ENCODE results near the gene PIP4K2C.
"Not testable (repeated sequence)": the region's sequence is repeated elsewhere in the genome, so short reads cannot be mapped to it uniquely, and the experiment has no call there.

Gene PIP4K2C

DNA sequence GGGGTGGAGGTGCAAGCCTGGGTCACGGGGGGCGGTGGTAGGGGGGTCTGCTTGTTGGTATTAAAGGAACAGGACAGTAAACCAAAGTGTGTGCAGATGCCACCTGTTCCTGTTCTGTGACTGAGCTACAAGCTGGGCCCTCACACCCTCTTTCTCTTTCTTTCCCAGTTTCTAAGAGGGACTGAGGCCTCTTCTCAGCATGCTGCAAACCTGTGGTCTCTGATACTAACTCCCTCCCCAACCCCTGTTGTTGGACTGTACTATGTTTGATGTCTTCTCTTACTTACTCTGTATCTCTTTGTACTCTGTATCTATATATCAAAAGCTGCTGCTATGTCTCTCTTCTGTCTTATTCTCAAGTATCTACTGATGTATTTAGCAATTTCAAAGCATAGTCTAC is 6.9 kb upstream of the PIP4K2C start:
- DNase-seq = no peak

- no peak for DNase-seq
Observed at GRCh38 chr12:57584690-57585089, 6.3 kb upstream of the PIP4K2C start.

- DNase-seq = no peak
Observed at GRCh38 chr12:57585156-57585555, 5.8 kb upstream of the PIP4K2C start.

- DNase-seq = peak in 1 of 56 donors; percentile 1
Observed at GRCh38 chr12:57586128-57586527, 4.9 kb upstream of the PIP4K2C start.

GRCh38 chr12:57586832-57587429 is 4.1 kb upstream of the PIP4K2C start:
- DNase-seq = no peak

- DNase-seq = not testable (repeated sequence)
Observed at GRCh38 chr12:57588951-57589610, 1.9 kb upstream of the PIP4K2C start.

GRCh38 chr12:57590479-57590863 is 521 bp upstream of the PIP4K2C start:
- DNase-seq = no peak

DNA sequence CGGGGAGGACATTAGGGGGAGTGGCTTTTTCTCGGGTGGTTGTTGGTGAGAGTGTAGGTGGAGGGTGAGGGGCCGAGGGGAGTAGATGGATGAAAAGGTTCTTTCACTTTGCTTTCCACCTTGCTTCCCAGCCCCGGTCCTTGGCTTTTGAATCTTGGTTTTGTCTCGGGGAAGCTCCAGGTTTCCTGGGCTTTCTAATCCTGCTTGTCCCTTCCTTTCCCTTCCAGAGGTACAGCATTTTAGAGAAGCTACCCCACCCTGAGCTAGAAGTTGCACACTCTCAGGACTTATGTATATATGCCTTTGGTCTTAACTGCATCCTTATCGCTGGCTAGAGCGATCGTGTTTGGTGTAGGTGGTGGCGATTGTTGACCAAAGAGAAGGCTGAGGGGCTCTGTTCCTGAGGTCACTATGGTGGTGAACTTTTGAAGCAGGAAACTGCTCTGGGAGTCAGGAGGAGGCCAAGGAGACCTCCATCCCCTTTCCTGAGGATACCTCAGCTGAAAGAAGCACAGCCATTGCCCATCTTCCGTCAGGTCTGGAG is 862 bp downstream of the PIP4K2C start:
- DNase-seq = no peak

- DNase-seq = peak in 6 of 56 donors; percentile 4 to 48 (median 22)
Observed at GRCh38 chr12:57592551-57593165, 1.7 kb downstream of the PIP4K2C start.

GRCh38 chr12:57593187-57593586 is 2.2 kb downstream of the PIP4K2C start:
- peak in 5 of 56 donors; percentile 4 to 16 (median 14) for DNase-seq

DNA sequence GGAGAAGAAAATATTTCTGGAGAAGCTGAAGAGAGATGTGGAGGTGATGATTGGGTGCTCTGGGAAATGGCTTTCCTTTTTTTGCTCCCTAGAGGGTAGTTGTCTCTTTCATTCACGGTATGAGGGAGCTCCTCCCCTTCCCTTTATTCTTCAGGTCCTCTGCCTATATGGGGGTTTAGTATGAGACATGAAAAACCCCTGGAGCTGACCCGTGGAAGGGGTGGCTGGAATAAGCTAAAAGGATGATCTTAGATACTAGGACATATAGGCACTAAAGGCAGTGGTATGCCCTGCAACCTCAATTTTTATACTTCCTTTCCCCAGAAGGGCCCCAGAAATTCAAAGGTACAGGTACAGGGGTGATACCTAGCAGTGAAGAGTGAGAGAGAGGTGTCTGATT is 9.4 kb downstream of the PIP4K2C start:
- no peak for DNase-seq

DNA sequence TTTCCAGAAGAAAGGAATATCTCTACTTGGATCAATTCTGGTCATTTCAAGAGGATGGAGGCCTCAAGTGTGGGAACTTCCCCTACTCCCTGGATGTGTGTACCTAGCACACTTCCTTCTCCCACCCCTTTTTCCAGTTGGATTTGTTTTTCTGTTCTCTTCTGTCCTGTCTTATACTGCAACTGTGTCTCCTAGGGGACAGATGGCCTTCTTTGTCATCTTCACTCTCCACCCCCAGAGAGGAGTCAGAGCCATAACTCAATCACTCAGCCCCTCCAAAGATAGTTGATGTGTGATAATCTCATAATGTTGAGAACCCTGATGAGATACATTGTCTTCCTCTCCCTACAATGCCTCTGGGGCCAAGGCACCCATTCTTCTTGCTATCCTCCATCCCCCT is 11.6 kb downstream of the PIP4K2C start:
- no peak for DNase-seq

DNA sequence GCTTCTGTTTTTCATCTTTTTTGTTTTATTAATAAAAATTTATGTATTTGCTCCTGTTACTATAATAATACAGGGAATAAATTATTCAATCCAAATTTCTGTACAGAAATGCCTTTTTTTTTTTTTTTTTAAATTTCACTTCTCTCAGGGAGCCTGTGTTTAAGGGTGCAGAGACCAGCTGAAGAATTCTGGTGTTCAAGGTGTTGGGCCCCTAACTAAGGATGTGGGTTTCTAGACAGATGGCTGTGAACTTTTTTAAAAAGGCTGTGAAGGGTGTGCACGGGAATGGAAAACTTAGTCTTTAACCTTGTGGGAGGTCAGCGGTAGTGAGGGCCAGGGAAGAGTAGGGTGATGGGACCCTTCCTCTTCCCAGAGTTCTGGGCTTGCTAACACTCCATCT is 12.3 kb downstream of the PIP4K2C start:
- no peak for DNase-seq

DNA sequence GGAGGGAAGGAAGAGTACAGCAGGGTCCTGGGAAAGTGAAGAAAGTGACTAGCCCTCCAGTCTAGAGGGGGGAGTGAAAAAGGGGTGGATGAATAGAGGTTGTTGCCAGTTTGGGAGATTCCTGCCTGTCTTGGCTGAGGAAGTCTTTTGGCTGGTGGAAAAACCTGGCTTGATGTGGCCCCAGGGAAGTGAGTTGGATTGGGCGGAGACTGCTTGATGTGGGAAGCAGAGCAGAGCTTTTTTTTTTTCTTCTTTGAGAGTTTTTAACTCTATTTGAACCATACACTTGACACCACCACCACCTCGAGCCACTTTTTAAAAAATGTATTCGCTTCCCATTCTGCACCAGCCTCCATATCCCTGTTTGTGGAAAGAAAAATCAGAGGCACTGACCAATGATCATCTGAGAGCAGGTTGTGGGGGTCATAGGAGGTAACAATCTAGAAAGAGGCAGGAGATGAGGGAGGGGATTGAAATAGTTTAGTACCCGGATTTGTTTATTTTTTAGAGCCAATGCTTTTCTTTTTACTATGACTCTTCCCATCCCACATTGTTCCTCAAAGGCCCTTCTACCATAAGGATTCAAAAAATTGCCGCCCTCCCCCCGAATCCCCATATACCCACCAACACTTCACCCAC is 12.9 kb downstream of the PIP4K2C start:
- DNase-seq = peak in 35 of 56 donors; percentile 11 to 72 (median 39)

GRCh38 chr12:57604454-57604991 is 13.5 kb downstream of the PIP4K2C start, which contains the start of gene DTX3:
Gene DTX3, plus strand, starts transcription at chr12:57604824. Its CDS starts 1,694 bp downstream, at chr12:57606518.
- DNase-seq = peak in 54 of 56 donors; percentile 33 to 86 (median 66)

- DNase-seq = peak in 24 of 56 donors; percentile 14 to 70 (median 36)
Observed at GRCh38 chr12:57604992-57605810, 14.2 kb downstream of the PIP4K2C start.

DNA sequence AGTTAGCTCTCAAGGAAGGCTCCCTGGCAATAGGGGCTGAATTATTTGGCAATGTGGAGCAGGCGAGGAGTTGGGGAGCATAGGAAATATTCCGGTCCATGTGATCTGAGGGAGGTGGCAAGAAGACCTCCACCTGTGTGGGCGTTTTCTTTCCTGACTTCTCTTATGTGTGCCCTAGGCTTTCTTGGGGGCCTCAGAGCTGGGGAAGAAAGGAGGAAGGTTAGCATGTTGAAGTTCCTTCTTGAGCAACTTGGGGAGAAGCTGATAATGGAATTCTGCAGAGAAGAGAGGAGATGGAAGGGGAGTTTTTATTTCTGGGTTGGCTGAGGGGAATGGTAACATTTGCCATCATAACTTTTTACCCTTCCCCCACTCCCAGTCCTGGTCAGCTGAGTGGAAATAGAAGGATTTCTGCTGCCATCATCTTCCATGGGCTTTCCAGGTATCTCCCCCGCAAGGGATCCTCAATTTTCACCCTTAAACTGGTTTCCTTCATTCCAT is 14.9 kb downstream of the PIP4K2C start:
- no peak for DNase-seq

DNA sequence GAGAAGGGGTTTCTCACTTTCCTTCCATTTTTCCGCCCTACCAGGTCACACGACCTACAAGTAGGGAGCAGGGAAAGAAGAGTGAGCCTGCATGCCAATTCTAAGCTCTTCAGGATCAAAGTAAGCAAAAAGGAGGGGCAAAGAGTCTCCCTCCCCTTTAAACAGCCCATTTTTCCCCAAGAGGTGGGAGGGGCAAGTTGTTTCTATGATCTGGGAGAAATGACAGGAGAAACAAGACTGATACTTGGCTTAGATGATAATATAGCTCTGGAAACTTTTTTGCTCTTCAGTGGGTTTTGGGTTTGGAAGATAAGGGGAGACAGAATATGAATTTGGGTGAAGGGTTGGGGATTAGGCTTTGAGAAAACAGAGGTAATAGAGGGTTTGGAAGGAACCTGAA is 15.4 kb downstream of the PIP4K2C start:
- DNase-seq = no peak

GRCh38 chr12:57606821-57607220 is 15.8 kb downstream of the PIP4K2C start:
- DNase-seq = no peak

DNA sequence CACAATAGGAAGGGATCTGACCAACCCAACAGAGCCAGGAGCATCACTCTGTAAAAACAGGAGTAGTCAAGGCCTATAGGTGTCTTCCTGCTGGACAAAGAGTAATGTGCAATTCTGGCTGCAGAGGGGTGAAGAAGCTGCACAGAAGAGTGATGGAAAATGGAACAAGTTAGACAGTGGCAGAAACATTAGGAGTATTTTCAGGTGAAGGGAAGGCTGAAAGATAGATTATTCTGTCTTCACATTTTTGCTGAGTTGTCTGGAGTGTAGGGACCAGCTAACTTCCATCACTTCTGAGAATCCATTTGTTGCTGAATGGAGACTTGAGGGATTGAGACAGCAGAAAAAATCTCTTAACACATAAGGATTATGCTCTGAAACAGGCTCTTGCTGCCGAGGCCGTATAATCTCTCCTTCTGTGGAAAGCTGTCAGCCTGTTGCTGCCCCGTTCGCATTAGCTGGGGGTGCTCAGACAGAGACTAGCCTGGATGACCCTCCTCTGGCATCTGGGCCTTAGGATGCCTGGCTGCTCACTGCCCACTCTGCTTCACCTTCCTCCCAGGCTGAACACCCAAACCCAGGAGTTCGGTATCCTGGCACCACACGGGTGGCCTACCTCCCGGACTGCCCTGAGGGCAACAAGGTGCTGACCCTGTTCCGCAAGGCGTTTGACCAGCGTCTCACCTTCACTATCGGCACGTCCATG is 17.1 kb downstream of the PIP4K2C start:
- no peak for DNase-seq

All from nucleus accumbens (tissue), 56 donors.